RWPE2 (cell line): Measurements from ENCODE around the gene SLC39A3.

Experiments used
- ATAC-seq: fragments of 200-7000 bp; cut with Tn5 transposase; 3 replicates; pipeline ENCODE4 v1.9.1; 2021; ENCODE audit warnings: low read depth
- DNase-seq: peaks from one replicate; pipeline ENCODE4 v3.0.0-alpha.2; 2020; ENCODE audit warnings: low spot score
- H3K27ac ChIP-seq: fragments of 450-650 bp; 2 replicates; pipeline ENCODE4 v1.5.1; 2017; ENCODE audit warnings: mild to moderate bottlenecking; ENCODE audit not compliant: poor library complexity, severe bottlenecking
- H3K27me3 ChIP-seq: fragments of 250-450 bp; sonication (Bioruptor Pico); 2 replicates; pipeline ENCODE4 v1.5.1; 2021; ENCODE audit warnings: mild to moderate bottlenecking, moderate library complexity; ENCODE audit not compliant: insufficient read depth, poor library complexity, severe bottlenecking
- H3K36me3 ChIP-seq: fragments of 250-450 bp; sonication (Bioruptor Pico); 2 replicates; pipeline ENCODE4 v1.5.1; 2020; ENCODE audit warnings: low read depth, mild to moderate bottlenecking, moderate library complexity
- H3K4me1 ChIP-seq: fragments of 250-450 bp; sonication (Bioruptor Pico); 2 replicates; pipeline ENCODE4 v1.5.1; 2021; ENCODE audit warnings: mild to moderate bottlenecking, moderate library complexity; ENCODE audit not compliant: insufficient read depth, poor library complexity, severe bottlenecking
- H3K4me3 ChIP-seq: fragments of 250-450 bp; sonication (Bioruptor Pico); 2 replicates; pipeline ENCODE4 v1.5.1; 2021; ENCODE audit warnings: mild to moderate bottlenecking, moderate library complexity; ENCODE audit not compliant: severe bottlenecking
- H3K9me3 ChIP-seq: fragments of 250-450 bp; sonication (Bioruptor Pico); 2 replicates; pipeline ENCODE4 v1.5.1; 2021; ENCODE audit warnings: mild to moderate bottlenecking, moderate library complexity; ENCODE audit not compliant: severe bottlenecking
- TF ChIP-seq, protein P1 (sequence below): fragments of 450-650 bp; IDR thresholded peaks from one replicate; pipeline ENCODE4 v1.5.1; 2017; ENCODE audit warnings: mild to moderate bottlenecking, moderate library complexity; ENCODE audit not compliant: poor library complexity, severe bottlenecking

The SLC39A3 gene

DNA sequence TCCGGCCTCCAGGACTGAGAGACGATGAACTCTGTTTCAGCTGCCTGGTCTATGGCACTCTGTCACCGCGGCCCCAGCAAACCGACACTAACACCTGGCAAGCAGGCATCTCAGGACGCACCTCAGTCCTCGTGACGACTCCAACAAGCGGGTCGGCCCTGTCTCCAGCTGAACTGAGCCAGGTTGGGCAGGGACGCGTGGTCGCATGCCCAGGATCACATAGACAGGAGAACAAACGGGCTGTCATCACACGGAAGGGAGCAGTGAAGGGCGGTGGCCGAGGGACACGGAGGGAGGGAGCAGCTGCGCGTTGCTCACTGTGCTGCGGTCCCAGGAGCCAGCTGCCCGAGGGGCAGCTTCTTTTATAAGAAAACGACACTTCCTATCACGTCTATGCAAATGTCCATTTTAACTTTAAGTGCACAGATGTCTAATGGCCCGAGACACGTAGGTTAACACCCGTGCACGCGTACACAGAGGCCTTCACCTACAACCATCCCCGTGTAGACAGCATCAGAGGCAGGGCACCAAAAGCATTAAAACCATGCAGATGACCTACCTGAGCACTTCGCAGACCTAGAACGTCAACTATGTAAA lies 34.4 kb upstream of the SLC39A3 start:
- Histone ChIP-seq H3K36me3 (peaks cover 21% of the 10 kb centered on the region), H3K4me3 (no peak overlapping the region)
- DNase-seq = no peak

DNA sequence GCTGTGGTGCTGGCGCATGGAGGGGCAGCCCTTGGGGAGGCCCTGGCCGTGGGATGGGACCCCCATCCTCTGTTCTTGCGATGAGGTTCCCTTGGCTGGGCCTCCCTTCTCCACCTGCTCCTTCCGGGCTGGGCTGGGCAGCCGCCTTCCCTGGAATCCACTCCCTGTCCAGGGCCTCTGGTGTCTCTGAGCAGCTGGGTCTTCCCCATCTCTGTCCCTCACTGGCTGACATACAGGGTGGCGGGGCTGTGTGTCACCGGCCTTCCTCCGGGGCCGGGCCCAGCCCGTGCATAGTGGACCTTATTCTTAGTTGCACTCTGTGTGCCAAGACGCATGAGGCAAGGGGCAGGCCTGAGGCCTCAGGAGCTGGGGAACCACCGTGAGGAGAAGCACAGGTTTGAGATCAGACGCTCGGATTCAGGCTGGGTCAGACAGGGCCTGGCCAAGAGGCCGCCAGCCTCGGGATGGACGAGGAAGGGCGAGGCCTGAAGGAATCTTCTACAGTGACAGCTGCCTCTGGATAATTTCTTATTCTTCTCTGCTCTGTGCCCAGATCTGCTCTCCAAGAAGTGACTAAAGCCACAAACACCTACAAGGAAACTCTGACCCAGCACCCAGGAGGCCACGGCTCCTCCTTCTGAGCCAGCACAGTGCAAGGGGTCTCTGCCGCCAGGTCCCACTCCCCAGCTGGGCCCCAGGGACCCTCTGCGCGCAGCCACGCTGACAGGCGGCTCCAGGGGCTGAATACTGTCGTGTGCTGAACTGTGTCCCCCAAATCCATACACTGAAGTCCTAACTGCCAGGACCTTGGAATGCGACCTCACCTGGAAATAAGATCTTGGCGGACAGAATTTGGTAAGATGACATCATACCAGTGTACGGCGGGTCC lies 32.2 kb upstream of the SLC39A3 start:
- no peak for DNase-seq
- TF ChIP-seq, protein P1, sequence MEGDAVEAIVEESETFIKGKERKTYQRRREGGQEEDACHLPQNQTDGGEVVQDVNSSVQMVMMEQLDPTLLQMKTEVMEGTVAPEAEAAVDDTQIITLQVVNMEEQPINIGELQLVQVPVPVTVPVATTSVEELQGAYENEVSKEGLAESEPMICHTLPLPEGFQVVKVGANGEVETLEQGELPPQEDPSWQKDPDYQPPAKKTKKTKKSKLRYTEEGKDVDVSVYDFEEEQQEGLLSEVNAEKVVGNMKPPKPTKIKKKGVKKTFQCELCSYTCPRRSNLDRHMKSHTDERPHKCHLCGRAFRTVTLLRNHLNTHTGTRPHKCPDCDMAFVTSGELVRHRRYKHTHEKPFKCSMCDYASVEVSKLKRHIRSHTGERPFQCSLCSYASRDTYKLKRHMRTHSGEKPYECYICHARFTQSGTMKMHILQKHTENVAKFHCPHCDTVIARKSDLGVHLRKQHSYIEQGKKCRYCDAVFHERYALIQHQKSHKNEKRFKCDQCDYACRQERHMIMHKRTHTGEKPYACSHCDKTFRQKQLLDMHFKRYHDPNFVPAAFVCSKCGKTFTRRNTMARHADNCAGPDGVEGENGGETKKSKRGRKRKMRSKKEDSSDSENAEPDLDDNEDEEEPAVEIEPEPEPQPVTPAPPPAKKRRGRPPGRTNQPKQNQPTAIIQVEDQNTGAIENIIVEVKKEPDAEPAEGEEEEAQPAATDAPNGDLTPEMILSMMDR = no peak
- Histone ChIP-seq H3K4me1 (no peaks in the 10 kb centered on the region), H3K27ac (no peak overlapping the region), H3K4me3 (no peak overlapping the region), H3K36me3 (peaks cover 31% of the 10 kb centered on the region), H3K27me3 (no peaks in the 10 kb centered on the region), H3K9me3 (no peaks in the 10 kb centered on the region)
- ATAC-seq = no peak

More for the DNA sequence above, 34.4 kb upstream of the SLC39A3 start:
- H3K27ac ChIP-seq = no peak overlapping the region
- H3K4me1 ChIP-seq = no peaks in the 10 kb centered on the region
- no peaks in the 10 kb centered on the region for H3K27me3 ChIP-seq
- no peaks in the 10 kb centered on the region for H3K9me3 ChIP-seq
- TF ChIP-seq, protein P1 = no peak
- no peak for ATAC-seq

DNA sequence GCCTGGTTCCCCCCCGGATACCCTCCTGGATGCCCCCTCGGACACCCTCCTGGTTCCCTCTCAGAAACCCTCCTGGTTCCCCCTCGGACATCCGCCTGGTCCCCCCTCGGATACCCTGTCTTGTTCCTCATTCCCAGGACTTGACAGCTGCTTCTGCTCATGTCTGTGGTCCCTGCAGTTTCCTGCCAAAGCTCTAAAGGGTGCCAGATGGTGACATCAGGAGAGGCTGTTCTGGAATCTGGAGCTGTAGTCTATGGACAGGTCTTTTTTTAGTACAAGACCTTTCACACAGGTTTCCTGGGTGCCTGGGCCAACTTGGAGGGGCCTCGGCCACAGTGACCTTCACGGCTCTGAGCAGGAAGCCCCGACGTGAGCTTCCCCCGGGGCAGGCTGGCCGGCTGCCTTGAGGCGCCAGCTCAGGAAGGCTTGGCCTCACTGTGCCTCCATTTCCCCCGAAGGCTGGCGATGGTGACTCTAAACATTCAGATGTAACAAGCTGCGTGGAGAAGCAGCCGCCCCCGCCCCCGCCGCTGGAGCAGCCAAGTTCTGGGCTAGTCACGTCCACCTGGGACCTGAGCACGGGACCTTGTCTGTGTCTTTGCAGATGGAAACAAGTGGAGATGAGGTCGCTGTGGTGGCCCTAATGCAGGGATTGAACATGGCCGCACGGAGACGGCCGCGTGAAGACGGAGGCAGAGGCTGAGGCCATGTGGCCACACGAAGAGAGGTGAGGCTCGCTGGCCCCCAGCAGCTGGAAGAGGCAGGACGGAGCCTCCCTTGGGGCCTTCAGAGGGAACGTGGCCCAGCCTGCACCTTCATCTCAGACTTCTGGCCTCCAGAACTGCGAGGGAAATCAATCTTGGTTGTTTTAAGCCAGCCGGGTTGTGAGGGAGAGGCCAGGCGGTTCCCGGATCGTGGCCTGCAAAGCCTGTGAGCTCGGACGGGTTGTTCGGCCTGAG lies 30.5 kb upstream of the SLC39A3 start:
- Histone ChIP-seq H3K4me3 (no peak overlapping the region), H3K27me3 (no peaks in the 10 kb centered on the region), H3K27ac (no peak overlapping the region), H3K36me3 (peaks cover 46% of the 10 kb centered on the region), H3K4me1 (no peaks in the 10 kb centered on the region), H3K9me3 (no peaks in the 10 kb centered on the region)
- DNase-seq = no peak
- ATAC-seq = no peak
- TF ChIP-seq, protein P1 = no peak

DNA sequence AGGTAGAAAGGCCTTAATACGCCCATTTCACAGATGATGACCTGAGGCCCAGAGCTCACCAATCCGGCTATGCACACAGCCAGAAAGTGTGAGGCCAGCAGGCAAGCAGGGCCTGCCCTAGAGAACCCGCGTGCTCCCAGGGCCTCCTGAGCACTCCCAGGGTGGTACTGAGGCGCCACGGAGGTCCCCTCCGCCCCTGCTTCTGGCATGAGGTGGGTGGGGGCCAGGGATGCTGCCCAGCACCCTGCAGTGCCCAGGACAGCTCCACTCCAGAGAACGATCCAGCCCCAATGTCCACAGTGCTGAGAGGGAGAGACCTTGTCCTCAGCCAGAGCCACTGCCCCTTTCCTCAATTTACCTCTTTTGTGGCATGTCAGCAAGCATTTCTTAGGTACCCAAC lies 29.4 kb upstream of the SLC39A3 start:
- Histone ChIP-seq H3K4me1 (no peaks in the 10 kb centered on the region), H3K27me3 (no peaks in the 10 kb centered on the region), H3K36me3 (peaks cover 57% of the 10 kb centered on the region), H3K4me3 (no peak overlapping the region), H3K27ac (no peak overlapping the region), H3K9me3 (no peaks in the 10 kb centered on the region)
- TF ChIP-seq, protein P1 = no peak
- no peak for ATAC-seq
- DNase-seq = no peak
